ENCODE results near the gene ONECUT3.

DNA sequence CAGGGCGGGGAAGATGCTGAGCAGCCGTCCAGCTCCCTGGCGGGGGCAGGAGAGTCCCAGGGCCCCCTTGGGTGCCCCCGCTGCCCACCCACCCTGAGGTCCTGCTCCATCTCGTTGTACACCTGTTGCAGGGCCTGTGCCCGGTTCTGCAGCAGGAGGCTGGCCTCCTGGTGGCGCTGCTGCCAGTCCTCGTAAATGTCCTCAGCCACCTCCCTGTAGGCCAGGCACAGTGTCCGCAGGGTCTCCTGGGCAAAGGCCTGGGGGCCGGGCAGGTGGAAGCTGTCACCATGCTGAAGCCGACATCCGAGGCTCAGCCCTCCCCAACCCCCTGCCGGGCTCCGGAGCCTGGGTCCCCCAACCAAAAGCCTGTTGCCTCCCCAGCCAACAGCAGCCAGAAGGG is 38.6 kb downstream of the ONECUT3 start:
- TF ChIP-seq POLR2A (IDR thresholded peaks at IDR 0.05; ENCODE audit: low read length) (no peak), GATA1 (IDR thresholded peaks at IDR 0.05; ENCODE audit: low read depth, low read length) (no peak)
